GM19239 (cell line): Measurements from ENCODE around the gene ARID5B.
"Not testable (repeated sequence)": the region's sequence is repeated elsewhere in the genome, so short reads cannot be mapped to it uniquely, and the experiment has no call there.

Experiments used
- DNase-seq: peaks from one replicate; pipeline ENCODE4 v3.0.0; 2011; ENCODE audit warnings: low spot score; ENCODE audit not compliant: insufficient read length
- FAIRE-seq: peaks from 2 replicates; lab custom pipeline; 2011; peaks lifted over from hg19 to GRCh38; lab: Jason Lieb, UNC

The ARID5B gene

GRCh38 chr10:61959814-61960213, 58.3 kb downstream of the ARID5B start:
- FAIRE-seq: peak; percentile 79
- DNase-seq: no peak

GRCh38 chr10:61960396-61961120, 59.1 kb downstream of the ARID5B start:
- DNase-seq (no peak), FAIRE-seq (peak; percentile 77)

DNA sequence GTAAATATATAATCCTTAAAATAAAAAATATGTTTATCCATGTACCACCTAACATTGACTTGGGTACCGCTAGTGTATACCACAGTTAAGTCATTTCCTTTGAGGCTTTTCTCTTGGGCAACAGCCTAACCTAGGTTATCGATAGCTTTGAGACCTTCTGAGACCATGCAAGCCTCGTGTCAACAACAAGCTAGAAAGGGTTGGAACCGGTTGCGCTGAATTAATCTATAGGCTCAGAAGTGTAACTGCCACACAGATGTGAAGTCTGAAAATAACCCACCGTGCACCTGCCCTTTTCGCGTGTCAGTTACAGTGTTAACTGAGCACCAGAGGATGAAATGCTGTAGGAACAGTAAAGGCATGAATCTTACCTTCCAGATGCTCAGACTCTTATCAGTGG, 59.8 kb downstream of the ARID5B start:
- FAIRE-seq (peak; percentile 96), DNase-seq (no peak)

DNA sequence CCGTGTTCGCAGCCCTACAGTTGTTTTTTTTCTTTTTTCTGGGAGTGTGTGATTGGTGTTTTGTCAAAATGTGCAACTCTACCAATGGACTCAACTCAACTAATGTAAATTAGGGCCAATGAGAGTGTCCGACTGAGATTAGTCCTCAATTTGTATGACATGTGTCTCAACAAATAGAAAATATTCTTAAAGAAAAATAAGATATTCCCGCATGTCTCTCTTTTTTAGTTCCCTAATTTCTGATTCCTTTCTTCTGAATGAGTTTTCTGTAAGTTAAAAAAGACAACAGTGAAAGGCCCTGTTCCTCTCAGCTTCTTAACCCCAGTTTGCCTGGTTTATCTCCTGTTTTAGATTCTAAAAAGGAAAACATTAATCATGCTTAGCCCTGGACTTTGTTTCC, 61.5 kb downstream of the ARID5B start:
- FAIRE-seq: no peak
- no peak for DNase-seq

DNA sequence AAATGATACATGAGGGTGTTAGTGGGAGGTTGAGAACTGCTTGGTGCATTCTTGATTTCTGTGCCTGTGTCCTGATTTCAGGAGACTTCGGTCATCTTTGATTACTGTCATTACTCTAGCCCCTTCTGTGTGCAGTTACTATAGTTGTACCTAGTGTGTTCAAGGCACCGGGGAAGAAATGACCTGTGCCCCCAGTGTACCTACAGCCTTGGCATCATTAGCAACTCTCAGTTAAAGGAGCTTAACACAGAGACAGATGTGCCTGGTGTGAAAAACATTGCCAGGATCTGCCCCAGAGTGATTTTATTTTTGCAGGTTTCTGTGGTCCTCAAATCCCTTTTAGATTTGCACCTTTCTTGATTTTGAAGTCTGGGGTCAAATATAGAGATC, 62.2 kb downstream of the ARID5B start:
- DNase-seq (no peak), FAIRE-seq (no peak)

DNA sequence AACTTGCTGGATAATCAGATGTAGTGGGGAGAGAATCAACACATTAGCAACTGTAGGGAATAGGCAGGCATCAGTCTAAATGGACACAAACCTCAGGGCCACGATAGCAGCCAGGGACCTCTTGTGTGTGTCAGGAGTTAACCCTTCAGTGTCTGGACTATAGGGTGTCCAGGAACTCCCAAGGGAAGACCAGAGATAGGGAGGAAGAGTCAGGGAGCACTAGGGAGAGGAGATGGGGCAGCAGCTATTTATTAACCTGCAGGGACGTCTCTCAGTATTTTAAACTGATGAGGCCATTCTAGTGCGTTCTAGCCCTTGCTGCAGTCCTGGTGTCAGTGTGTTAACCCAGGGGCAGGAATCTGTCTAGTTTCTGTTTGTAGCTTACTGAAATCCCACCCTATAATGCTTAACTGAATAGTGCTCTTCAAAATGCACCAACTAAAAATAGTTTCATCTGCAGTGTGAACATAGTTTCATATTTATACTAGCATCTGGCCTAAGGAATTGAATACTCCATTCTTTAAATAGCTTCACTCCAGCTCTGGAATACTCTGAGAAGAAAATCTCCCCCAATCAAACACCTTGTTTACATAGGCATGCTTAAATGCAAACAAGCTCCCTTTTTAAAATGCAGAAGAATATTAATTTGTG, 62.7 kb downstream of the ARID5B start:
- peak; percentile 92 for FAIRE-seq

DNA sequence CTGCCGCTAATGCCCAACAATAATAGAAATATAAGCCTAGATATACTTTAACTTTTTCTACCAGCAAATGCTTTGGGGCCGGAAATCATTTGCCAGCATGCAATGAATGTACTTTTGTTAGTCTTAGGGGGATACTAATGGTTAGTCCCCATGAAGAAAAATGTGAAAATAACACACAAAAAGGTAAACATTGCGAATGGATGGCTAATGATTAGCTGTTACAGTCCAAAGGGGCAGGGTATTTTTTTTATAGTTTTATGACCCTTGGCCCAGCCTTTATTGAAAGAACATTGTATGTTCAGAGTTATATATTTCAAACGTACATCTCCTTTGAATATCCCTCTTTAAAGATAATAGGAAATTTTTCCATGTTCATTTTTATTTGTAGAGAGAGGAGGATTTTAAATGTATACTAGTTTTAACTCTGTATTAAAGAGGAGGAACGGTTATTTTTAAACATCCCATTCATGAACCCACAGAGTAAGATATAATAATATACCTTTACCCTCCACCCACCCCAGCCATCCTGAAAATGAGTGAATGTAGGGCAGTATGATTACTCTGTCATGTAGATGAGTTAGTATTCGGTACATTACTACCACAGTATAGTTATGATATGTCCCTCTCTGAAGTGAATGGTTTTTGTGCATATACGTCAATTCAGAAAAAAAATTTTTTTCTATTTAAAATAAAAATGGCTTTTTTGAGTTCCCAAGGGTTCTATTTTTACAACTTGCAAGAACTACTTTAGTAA, 63.6 kb downstream of the ARID5B start:
- no peak for FAIRE-seq
- no peak for DNase-seq

More for the DNA sequence above, 62.7 kb downstream of the ARID5B start:
- DNase-seq: no peak

GRCh38 chr10:61965703-61966395, 64.3 kb downstream of the ARID5B start:
- DNase-seq (no peak), FAIRE-seq (peak; percentile 82)

- DNase-seq: no peak
- FAIRE-seq: no peak
These were observed 65.8 kb downstream of the ARID5B start for GRCh38 chr10:61967298-61967697.

GRCh38 chr10:61970182-61971002, 68.9 kb downstream of the ARID5B start:
- peak; percentile 53 for FAIRE-seq

DNA sequence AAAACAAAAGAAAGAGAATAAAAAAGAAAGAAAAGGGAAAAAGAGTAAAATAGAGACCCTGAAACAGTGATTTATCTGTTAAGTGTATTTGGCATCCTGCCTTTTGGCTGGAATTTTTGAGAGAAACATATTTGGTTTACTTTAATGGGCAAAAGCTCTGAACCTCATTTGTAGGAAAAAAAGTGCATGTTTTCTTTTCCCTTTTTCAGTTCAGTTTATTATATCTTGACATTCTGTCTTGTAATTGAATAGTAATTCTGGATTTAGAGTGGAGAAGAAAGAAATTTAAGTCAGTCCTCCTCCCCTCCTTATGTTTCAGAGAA, 69.5 kb downstream of the ARID5B start:
- FAIRE-seq: no peak

More at GRCh38 chr10:61970182-61971002, 68.9 kb downstream of the ARID5B start:
- DNase-seq: no peak

DNA sequence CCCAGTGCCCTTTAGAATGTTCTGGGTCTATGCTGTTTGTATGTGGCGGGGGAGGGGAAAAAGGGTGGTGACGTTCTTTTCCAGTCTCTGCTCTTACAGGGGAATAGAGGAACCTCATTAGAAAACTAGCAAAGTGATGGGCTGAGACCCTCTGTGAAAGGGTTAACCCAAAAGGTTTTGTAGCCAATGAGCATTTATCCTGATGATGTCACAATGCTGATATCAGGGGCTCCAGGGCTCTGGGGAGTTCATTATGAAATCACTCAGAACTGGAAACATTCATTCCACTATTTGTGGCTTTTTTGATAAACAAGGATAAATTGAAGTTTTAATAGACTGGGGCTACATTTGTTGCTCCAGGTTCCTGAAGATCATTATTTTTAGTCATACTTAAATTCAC, 71.7 kb downstream of the ARID5B start:
- no peak for DNase-seq
- no peak for FAIRE-seq

More for the DNA sequence above, 69.5 kb downstream of the ARID5B start:
- no peak for DNase-seq

- peak; percentile 59 for FAIRE-seq
- no peak for DNase-seq
These were observed 72.4 kb downstream of the ARID5B start for GRCh38 chr10:61973906-61974305.

DNA sequence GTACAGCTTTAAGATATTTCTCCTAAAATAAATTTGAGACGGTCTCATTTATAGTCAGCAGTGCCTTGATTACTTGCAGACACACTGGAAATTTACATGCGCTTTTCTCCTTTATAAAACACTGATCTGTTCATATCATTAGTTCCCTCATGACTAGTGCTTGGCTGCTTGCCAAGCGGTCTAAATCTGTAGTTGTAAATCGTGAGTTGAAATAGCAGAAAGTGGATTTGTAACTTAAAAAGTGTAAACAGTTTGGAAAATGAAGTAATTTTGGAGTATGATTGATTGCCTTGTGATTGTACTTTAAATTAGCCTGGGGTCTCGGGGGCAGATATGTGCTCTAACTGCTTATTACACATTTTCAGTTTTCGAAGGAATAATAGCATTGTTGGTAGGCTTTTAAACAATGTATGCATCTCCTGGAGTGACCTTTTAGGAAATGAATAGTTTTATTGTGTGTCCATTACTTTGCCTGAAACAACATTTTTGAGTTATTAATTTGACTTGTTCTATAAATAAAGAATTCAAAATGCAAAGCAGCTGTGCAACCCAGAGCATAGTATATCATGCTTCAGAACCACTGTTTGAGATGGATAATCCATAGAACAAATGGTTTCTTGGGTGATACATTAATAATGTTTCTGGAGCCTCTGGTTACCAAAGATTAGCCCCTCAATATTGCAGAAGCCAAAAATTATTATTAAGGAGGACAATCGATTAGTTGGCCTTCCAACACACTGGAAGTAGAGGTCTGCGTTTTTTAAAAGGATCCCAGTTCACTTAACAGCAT, 73.3 kb downstream of the ARID5B start:
- FAIRE-seq: peak; percentile 79
- no peak for DNase-seq

GRCh38 chr10:61975391-61975932, 74.0 kb downstream of the ARID5B start:
- FAIRE-seq (peak; percentile 97), DNase-seq (no peak)

DNA sequence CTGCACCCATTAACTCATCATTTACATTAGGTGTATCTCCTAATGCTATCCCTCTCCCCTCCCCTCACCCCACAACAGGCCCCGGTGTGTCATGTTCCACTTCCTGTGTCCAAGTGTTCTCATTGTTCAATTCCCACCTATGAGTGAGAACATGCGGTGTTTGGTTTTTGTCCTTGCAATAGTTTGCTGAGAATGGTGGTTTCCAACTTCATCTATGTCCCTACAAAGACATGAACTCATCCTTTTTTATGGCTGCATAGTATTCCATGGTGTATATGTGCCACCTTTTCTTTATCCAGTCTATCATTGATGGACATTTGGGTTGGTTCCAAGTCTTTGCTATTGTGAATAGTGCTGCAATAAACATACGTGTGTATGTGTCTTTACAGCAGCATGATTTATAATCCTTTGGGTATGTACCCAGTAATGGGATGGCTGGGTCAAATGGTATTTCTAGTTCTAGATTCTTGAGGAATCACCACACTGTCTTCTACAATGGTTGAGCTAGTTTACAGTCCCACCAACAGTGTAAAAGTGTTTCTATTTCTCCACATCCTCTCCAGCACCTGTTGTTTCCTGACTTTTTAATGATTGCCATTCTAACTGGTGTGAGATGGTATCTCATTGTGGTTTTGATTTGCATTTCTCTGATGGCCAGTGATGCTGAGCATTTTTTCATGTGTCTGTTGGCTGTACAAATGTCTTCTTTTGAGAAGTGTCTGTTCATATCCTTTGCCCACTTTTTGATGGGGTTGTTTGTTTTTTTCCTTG, 75.6 kb downstream of the ARID5B start:
- not testable (repeated sequence) for FAIRE-seq, DNase-seq

- FAIRE-seq (no peak), DNase-seq (no peak)
These were observed 77.5 kb downstream of the ARID5B start for GRCh38 chr10:61978965-61979364.

DNA sequence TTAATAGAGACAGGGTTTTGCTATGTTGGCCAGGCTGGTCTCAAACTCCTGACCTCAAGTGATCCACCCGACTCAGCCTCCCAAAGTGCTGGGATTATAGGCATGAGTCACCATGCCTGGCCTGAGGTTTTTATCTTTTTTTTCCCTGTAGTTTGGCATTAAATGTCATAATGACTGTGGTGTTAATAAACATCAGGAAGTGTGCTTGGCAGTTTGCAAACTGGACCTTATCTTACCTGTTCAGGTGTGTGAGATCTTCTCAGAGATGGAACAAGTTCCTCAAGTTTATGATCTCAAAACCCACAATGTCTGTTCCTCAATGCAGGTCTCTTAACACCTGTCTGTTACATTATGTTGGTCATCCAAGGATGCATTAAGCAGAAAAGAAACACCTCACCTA, 80.0 kb downstream of the ARID5B start:
- DNase-seq: no peak

More for the DNA sequence above, 80.0 kb downstream of the ARID5B start:
- FAIRE-seq: no peak
